OCI-LY1 (cell line): ENCODE results near the gene FBXW11.

ENCODE experiments used
- CTCF ChIP-seq: fragments of 200-600 bp; sonication (generic), shearing (Covaris generic); IDR thresholded peaks from 2 replicates; pipeline ENCODE4 v1.5.1; 2017; ENCODE audit warnings: mild to moderate bottlenecking, antibody characterized with exemption, low read length, moderate library complexity, mixed read lengths
- EZH2 ChIP-seq: fragments of 200-600 bp; sonication (generic), shearing (Covaris generic); IDR thresholded peaks from 2 replicates; pipeline ENCODE4 v1.8.0; 2017; ENCODE audit warnings: borderline replicate concordance, mixed run types, mild to moderate bottlenecking, antibody characterized with exemption, low read length, moderate library complexity, mixed read lengths

- no peak for TF ChIP-seq CTCF
- TF ChIP-seq EZH2 = no peak
These were observed 27.9 kb downstream of the FBXW11 start for GRCh38 chr5:171978519-171978918.
